Uterus (tissue), 2 donors: Measurements from ENCODE around the gene IBA57.

Experiments used
- CTCF ChIP-seq, 4 experiments: fragments of 200-600 bp in 2 of 4; fragments of 450-650 bp in 2 of 4; sonication (generic) in 2 of 4; IDR thresholded peaks; one replicate each; pipeline ENCODE4 v1.5.1; 2016 to 2019; ENCODE audit warnings: antibody characterized with exemption in 4 of 4, mild to moderate bottlenecking in 2 of 4, moderate library complexity in 1 of 4
- POLR2A ChIP-seq, 2 donors: fragments of 450-650 bp; IDR thresholded peaks; one replicate each; pipeline ENCODE4 v1.6.1; 2016; ENCODE audit warnings: antibody characterized with exemption in 2 of 2, mild to moderate bottlenecking in 1 of 2, moderate library complexity in 1 of 2

- TF ChIP-seq CTCF (IDR thresholded peaks at IDR 0.05) (no peak), POLR2A (IDR thresholded peaks at IDR 0.05) (no peak)
Measured at GRCh38 chr1:228182296-228183030, 16.9 kb downstream of the IBA57 start.
